ENCODE data around the gene KAT2B.

KAT2B gene

GRCh38 chr3:20047976-20048883, 8.0 kb downstream of the KAT2B start:
- DNase-seq (ENCODE audit: low spot score), result no peak
- in situ Hi-C loops (cut with MboI; ENCODE audit: low sequenced_read_pairs, unreplicated experiment), result no loop called here
- TF ChIP-seq CTCF (IDR thresholded peaks at IDR 0.05; ENCODE audit: borderline replicate concordance, control extremely low read depth, extremely low read depth, insufficient read depth, missing control alignments), result no peak

GRCh38 chr3:20051123-20051806, 11.0 kb downstream of the KAT2B start:
- in situ Hi-C loops (cut with MboI; ENCODE audit: low sequenced_read_pairs, unreplicated experiment), result no loop called here
- TF ChIP-seq CTCF (IDR thresholded peaks at IDR 0.05; ENCODE audit: borderline replicate concordance, control extremely low read depth, extremely low read depth, insufficient read depth, missing control alignments), result no peak
- no peak for DNase-seq (ENCODE audit: low spot score)

- no peak for DNase-seq (ENCODE audit: low spot score)
- in situ Hi-C loops (cut with MboI; ENCODE audit: low sequenced_read_pairs, unreplicated experiment), result no loop called here
- TF ChIP-seq CTCF (IDR thresholded peaks at IDR 0.05; ENCODE audit: borderline replicate concordance, control extremely low read depth, extremely low read depth, insufficient read depth, missing control alignments), result no peak
These were observed 12.6 kb downstream of the KAT2B start for GRCh38 chr3:20052851-20053250.

- no peak for TF ChIP-seq CTCF (IDR thresholded peaks at IDR 0.05; ENCODE audit: borderline replicate concordance, control extremely low read depth, extremely low read depth, insufficient read depth, missing control alignments)
- in situ Hi-C loops (cut with MboI; ENCODE audit: low sequenced_read_pairs, unreplicated experiment), result no loop called here
- DNase-seq (ENCODE audit: low spot score), result peak; percentile 27
These were observed 14.3 kb downstream of the KAT2B start for GRCh38 chr3:20054549-20054987.

- no peak for DNase-seq (ENCODE audit: low spot score)
- in situ Hi-C loops (cut with MboI; ENCODE audit: low sequenced_read_pairs, unreplicated experiment), result no loop called here
These were observed 15.0 kb downstream of the KAT2B start for GRCh38 chr3:20055020-20055775.

More at GRCh38 chr3:20055020-20055775, 15.0 kb downstream of the KAT2B start:
- TF ChIP-seq CTCF (IDR thresholded peaks at IDR 0.05; ENCODE audit: borderline replicate concordance, control extremely low read depth, extremely low read depth, insufficient read depth, missing control alignments), result no peak

Measured in GM13976 (cell line).